GDM1 (cell line): Measurements from ENCODE around the gene MYCN.
"Not testable (repeated sequence)": the region's sequence is repeated elsewhere in the genome, so short reads cannot be mapped to it uniquely, and the experiment has no call there.

Experiments used
- DNase-seq: peaks from one replicate; lab custom pipeline; 2025; lab: John Stamatoyannopoulos, UW

The MYCN gene

DNA sequence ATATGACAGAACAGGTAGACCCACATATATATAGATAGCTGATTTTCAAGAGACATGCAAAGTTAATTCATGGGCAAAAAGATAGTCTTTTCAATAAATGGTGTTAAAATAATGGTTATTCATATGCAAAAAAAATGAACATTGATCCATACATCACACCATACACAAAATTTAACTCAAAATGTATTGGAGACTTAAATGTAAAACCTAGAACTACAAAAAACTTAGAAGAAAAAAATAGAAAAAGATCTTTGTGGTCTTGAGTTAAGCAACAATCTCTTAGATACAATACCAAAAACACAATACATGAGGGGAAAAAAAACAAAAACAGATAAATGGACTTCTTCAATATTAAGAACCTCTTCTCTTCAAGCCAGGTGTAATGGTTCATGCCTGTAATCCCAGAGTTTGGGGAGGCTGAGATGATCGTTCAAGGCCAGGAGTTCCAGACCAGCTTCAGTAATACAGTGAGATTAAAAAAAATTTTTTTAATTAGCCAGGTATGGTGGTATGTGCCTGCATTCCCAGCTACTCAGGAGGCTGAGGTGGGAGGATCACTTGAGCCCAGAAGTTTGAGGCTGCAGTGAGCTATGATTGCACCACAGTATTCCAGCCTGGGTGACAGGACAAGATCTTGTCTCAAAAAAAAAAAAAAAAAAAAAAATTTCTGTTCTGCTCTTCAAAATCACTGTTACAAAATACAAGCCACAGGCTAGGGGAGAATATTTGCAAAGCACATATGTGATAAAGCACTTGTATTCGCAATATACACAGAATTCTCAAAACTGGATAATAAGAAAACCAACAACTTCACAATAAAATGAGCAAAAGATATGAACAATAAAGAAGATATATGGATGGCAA, 32.7 kb upstream of the MYCN start:
- no peak for DNase-seq

DNA sequence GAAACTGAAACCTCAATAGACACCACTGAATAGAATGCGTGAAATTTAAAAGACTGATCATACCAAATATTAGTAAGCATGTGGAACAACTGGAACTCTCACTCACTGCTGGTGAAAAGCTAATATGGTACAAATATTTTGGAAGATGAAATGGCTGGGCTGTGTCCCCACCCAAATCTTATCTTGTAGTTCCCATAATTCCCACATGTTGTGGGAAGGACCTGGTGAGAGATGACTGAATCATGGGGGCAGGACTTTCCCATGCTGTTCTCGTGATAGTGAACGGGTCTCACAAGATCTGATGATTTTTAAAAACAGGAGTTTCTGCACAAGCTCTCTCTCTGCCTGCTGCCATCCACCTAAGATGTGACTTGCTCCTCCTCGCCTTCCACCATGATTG, 32.0 kb upstream of the MYCN start:
- no peak for DNase-seq

DNA sequence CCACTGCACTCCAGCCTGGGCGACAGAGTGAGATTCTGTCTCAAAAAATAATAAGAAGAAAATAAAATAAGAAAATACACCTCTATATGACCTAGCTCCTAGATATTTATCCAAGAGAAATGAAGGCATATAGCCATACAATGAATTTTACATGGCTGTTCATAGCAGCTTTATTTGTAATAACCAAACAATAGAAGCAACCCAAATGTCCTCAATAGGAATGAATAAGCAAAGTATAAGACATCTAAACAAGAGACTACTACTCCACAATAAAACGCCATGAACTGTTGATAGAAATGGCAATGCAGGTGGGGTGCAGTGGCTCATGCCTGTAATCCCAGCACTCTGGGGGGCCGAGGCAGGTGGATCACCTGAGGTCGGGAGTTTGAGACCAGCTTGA, 31.2 kb upstream of the MYCN start:
- DNase-seq = no peak

DNA sequence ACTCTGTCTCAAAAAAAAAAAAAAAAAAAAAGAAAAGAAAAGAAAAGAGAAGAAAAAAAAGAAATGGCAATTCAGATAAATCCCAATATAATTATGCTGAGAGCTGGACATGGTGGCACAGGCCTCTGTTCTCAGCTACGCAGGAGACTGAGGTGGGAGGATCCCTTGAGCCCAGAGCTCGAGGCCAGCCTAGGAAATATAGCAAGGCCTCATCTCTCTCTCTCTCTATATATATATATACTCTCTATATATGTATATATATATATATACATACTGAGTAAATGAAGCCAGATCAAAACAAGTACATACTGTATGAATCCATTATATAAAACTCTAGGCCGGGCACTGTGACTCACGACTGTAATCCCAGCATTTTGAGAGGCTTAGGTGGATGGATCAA, 30.6 kb upstream of the MYCN start:
- DNase-seq = no peak

DNA sequence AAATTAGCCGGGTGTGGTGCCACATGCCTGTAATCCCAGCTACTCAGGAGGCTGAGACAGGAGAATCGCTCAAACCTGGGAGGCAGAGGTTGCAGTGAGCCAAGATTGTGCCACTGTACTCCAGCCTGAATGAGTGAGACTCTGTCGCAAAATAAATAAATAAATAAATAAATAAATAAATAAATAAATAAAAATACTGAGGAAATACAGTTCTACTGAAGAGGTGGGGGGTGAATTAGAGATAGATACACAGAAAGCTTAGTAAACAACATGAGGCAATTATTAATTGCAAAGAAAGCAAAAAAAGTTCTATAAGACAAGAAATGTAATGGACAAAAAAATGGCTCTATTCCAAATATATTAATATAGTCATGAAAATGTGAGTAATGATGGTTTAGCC, 29.1 kb upstream of the MYCN start:
- not testable (repeated sequence) for DNase-seq

DNA sequence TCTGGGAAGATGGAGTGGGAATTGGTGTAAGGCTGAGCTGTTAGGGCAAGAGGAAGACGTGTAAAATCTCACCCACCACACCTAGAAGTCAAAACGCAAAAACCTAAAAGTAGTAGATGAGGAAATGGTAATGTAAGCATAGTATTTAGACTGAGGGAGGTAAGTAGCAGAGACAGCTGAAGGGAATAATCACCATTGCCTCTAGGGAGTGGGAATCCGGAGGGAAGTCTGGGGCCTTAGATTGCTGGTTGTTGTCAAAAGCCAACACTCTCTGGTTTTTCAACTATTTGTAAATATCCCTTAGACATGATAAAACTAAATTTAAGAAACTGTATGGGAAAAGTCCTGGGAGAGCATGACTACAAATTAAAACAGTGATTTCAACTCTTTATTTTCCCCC, 28.7 kb upstream of the MYCN start:
- no peak for DNase-seq

DNA sequence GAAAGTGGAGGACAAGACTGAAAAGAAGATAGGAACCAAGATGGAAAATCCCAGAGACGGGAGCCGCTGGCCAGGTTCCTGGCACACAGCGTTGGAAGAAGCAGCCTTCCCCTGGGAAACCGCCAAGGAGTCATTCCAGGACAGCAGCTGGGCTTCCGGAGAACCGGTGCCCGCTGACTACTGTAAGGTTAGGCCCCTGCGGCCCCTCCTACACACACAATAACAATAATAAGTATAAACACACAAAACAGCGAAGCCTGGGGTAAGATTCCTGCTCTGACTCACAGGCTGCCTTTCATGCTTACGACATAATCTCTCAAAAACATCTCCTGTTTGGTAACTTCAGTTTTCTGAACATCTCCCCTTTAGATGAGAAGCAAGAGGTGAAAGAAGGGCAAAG, 28.1 kb upstream of the MYCN start:
- no peak for DNase-seq

DNA sequence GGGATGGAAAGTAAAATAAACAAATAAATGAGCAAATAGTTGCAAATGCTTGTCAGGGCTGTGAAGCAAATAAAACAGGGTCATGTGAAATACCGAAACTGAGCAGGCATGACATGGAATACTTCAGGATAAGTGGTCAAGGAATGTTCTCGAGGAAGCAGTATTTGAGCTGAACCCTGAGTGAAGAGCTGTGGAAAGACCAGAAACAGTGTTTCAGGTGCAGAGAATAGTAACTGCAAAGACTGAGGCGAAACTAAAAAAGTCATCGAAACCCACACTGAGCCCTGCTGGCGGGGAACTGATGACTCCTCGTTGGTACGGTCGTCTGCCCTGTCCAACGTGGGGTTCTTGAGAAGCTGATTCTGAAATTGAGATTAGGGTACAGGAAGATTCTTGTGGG, 27.2 kb upstream of the MYCN start:
- no peak for DNase-seq

DNA sequence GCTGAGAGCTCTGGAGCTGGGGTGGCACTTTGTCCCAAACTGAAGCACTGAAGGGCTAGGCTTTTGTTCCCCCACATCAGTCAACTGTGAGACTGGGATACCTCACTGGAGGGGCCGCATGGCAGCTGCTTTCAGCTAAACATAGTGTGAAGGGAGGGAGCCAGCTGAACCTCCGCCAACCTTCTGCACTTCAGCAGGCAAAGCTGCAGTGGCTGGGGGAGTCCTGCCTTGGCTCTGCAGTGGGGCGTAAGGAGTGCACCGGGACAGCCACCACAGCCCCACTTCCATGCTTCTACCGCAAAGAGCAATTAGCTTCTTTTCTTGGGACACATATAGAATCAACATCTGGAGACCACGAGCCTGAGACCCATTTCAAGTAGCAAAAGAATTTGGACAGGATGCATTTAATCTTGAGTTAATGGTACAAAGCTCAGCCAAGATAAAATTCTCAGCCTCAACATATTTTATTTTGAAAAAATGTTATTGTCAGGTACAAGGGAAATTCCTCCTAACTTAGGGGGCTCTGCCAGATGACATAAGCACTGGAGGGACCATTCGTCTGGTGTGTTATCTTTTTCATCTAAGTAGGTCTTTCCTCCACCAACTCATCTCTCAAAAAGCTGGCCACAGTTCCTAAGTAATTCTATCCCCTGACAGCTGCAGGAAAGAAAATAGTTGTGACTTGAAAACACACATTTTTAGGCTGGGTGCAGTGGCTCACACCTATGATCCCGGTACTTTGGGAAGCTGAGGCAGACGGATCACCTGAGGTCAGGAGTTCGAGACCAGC, 25.6 kb upstream of the MYCN start:
- DNase-seq = no peak

DNA sequence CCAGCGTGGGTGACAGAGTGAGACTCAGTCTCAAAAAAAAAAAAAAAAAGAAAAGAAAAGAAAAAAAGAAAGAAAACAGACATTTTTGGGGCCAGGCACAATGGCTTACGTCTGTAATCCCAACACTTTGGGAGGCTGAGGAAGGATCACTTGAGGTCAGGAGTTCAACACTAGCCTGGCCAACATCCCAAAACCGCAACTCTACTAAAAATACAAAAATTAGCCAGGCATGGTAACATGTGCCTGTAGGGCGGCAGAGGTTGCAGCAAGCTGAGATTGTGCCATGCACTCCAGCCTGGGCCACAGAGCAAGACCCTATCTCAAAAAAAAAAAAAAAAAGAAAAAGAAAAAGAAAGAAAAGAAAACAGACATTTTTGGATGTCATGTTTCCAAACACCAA, 24.8 kb upstream of the MYCN start:
- DNase-seq = not testable (repeated sequence)

DNA sequence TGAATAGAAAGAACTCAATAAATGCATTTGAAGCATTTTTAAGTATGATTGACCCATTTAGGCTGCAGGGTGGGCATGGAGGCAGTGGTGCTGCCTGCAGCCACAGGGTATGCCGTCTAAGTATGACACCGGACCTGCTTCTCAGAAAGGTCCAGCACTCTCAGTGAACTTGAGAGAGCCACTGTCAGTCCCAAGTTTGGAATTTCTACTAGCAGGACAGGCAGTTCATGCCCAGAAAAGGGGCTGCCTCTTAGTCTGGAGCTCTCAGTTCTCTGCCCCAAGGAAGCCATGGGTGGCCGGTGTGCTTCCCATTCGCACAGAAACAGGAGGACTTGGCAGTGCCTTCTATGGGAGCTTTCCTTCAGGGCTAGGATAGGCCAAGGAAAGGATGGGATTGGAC, 24.0 kb upstream of the MYCN start:
- no peak for DNase-seq

DNA sequence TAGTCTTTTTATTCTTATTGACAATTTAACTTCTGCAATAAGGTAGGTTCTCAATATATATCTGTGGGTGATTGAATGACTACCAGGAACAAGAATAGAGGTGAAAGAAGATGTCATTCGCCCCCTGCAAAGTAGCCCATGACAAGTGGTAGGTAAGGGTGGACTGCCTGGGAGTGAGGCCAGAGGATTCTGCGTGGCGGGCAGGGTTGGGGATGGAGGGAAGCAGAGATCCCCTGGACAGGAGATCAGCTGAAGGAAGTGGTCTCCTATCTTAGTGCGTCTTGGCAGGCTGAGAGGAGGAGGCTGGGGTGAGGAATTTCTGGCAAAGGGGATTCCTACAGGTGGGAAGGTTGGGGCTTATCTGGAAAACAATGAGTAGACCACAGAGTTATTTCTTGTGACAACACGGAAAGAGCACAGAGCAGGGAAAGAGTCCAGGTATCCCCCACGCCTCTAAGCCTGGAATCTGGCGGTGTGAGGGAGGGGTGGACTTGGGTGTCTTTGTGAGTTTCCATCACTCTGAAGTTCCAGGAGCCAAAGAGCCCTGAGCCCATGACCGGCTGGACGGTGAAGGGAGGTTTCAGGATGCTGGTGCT, 21.5 kb upstream of the MYCN start:
- no peak for DNase-seq

DNA sequence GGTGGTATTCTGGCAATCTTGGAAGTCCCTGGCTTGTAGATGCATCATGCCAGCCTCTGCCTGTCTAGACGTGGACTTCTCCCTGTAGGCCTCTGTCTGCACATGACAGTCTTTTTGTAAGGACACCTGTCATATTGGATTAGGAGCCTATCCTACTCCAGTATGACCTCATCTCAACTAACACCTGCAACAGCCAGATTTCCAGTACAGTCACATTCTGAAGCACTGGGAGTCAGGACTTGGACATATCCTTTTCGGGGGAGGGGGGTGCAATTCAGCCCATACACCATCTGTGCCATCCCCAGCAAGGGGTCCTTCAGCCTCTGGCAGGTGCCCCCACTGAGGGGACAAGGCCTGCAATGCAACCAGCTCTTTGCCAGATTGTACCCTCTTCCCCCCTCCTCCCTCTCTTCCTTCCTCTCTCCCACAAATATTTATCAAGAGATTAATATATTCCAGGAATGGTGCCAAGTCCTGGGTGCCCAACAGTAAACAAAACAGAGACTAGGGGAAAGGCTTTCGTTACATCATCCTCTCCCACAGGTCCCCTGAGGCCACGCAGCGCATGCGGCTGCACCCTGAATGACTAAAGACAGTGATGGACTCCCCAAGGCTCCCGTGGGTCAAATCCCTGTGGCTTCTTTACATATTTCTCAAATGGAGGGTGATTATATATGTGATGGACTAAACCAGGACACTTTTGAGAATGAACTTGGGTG, 20.5 kb upstream of the MYCN start:
- no peak for DNase-seq

DNA sequence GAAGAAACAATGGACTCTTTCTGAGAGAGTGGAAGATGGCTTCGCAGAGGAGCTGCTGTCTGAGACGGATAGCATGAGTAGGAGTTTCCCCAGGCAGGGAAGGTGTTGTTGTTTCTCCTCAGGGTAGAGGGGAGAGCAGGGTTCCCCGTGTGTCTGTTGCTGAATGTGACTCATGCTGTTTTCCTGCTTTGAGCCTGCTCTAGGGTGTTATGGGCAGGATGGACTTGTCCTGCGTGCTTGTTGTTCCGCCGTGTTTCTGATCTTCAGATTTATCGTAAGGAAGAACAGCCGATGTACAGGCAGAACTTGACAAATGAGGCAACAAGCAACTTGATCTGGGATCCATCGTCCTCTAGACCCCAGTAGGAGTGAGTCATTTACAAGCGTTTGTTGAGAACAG, 19.7 kb upstream of the MYCN start:
- no peak for DNase-seq

DNA sequence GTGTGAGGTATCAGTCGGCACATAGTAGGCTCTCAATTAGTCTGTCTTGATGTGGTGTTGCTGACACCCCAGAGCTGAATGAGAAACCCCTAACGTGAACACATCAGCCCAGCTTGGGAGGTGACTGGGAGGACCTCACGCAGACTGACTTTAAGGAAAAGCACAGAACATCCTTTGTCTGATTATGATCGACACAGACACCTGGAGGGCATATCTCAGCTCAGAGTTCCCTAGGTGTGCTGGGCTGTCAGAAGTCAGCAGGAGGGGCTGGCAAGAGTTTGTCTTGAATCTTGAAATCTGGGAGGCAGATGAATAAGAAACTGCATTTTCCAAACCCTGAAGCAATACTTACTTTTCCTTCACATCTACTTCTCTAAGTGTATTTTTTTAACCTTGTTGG, 16.8 kb upstream of the MYCN start:
- DNase-seq = no peak

DNA sequence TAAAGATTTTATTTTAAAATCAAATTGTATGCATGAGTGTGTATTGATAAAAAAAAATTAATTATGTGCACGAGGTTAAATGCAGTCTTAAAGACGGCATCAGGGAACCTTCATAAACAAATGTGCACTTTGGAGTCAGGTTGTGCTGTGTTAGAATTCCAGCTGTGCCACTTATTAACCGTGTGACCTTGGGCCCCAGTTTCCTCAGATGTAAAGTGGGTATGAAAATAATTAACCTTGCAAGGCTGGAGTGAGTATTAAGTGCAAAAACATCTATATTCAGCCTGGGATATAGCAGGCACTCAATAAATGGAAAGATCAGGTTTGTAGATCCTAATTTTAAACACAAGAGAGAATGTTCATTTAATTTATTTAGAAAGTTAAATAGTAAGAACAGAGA, 14.5 kb upstream of the MYCN start:
- DNase-seq = no peak

DNA sequence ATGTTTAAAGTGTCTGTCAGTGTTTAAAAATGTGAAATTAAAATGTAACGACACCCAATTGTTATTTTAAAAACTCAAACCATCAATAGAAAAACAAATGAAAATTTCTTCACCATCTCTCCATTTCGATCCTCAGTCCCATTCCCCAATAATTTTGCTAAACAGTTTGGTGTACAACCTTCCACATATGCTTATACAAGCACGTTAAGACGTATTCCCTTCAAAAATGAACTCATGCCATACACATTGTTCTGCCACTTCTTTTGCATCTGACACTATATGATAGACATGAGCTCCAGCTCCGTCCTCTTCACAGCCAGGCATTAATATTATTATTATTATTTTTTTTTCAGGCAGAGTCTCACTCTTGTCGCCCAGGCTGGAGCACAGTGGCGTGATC, 14.1 kb upstream of the MYCN start:
- no peak for DNase-seq

DNA sequence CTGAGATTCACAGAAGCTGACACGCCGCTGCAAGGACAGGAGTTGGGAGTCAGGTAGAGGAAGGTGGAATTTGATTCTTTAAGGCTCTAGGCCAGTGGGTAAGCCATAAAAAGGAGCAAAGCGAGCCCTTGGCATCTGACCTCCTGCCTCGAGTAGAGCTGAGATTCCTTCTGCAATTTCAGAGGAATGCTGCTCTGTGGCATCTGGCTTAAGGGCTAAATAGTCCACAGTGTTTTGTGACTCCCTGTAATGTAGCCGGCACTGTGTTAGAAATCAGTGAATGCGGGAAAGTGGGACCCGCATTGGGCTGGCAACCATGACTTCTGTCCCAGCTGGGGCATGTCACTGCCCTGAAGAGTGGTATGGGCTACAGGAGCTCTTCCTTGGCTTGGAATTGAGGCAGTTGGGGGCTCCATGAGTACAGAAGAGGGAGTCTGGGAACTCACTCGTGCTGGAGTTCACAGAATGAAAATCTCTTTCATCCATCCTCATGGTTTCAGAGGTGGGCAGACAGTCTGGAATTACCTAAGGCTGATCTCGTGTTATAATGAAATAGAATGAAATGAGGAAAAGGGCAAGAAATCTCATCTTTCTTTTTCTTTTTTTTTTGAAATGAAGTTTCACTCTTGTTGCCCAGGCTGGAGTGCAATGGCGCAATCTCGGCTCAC, 12.7 kb upstream of the MYCN start:
- DNase-seq = no peak

DNA sequence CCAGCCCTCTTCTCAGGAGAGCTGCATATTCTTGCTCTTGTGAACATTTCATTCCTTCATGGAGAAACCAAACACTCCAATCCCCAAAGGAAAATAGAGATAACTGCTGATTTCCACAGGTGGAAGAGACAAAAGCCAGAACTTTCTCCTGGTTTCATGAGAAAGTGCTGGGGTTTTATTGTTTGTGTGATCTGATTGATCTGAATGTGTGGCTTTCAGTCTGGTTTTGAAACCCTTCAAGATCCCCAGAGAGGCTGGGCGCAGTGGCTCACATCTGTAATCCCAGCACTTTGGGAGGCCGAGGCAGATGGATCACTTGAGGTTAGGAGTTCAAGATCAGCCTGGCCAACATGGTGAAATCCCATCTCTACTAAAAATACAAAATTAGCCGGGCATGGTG, 11.3 kb upstream of the MYCN start:
- not testable (repeated sequence) for DNase-seq

DNA sequence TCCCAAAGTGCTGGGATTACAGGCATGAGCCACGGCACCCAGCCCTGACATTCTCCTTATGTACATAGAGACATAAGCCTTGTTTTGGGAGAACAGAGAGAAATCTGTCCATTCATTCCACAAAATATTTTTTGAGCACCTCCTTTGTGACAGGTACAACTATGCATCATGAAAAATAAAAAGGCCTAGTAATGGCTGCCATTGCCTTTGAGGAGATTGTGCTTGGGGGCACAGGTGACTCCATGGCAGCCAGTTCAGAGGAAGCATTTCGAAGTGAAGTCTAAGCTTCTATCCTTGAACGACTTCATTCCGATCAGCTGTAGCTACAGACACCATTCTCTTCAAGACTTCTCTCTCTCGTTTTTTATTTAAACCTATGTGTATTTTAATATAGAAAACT, 10.5 kb upstream of the MYCN start:
- no peak for DNase-seq

DNA sequence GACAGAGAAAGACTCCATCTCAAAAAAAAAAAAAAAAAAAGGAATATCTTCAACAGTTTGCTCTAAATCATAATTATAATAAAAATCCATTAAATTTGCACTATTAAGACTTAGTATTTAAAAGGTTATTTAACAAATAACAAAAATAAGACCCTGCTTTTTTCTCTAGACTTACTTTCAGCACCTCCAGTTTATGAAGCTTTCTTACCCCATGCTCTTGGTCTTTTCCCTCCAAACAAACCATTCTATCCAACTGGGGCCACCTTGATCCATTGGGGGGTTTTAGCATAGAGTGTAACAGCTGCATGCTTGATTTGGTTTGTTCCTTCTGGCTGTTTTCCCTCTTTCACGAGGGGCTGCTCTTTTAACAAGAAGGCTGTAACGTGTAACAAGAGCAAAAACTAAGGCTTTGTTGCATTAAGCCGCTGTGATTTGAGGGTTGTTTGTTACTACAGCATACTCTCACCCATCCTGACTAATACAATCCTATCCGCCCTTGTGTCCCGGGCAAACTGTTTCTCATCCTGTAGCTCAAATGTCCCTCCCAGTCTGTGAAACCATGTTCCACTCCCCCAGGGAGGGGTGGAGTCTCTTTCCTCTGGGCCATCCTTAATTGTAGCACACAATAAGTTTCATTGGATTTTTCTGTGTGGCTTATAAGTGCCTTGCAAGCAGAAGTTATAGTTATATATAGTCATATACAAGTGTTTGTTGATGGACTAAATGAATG, 9.6 kb upstream of the MYCN start:
- no peak for DNase-seq
